ENCODE data around the gene KLHDC4.

- no peak for TF ChIP-seq POLR2A (IDR thresholded peaks at IDR 0.05)
- no peak for TF ChIP-seq CTCF (IDR thresholded peaks at IDR 0.05)
These were observed 24.7 kb upstream of the KLHDC4 start for GRCh38 chr16:87790292-87791100.
